Ishikawa (cell line): Measurements from ENCODE around the gene MYLK4.

Experiments
- CEBPB ChIP-seq: IDR thresholded peaks from 2 replicates; pipeline ENCODE4 v1.6.1; 2012
- CREB1 ChIP-seq: IDR thresholded peaks from 2 replicates; pipeline ENCODE4 v1.6.1; 2012; ENCODE audit warnings: low read depth
- EGR1 ChIP-seq: IDR thresholded peaks from 2 replicates; pipeline ENCODE4 v1.6.1; 2012
- EP300 ChIP-seq: IDR thresholded peaks from 2 replicates; pipeline ENCODE4 v1.6.1; 2012; ENCODE audit warnings: borderline replicate concordance
- FOXM1 ChIP-seq: IDR thresholded peaks from 2 replicates; pipeline ENCODE4 v1.6.1; 2012; ENCODE audit warnings: low read depth, borderline replicate concordance
- NFIC ChIP-seq: IDR thresholded peaks from 2 replicates; pipeline ENCODE4 v1.6.1; 2012
- RAD21 ChIP-seq: IDR thresholded peaks from 2 replicates; pipeline ENCODE4 v1.6.1; 2012; ENCODE audit warnings: low read depth
- TAF1 ChIP-seq: IDR thresholded peaks from 2 replicates; pipeline ENCODE4 v1.6.1; 2012; ENCODE audit warnings: low read depth, mild to moderate bottlenecking
- TCF12 ChIP-seq: IDR thresholded peaks from 2 replicates; pipeline ENCODE4 v1.6.1; 2012; ENCODE audit warnings: low read depth
- TEAD4 ChIP-seq: IDR thresholded peaks from 2 replicates; pipeline ENCODE4 v1.6.1; 2012
- YY1 ChIP-seq: IDR thresholded peaks from 2 replicates; pipeline ENCODE4 v1.6.1; 2012; ENCODE audit warnings: low read depth
- ZBTB7A ChIP-seq: IDR thresholded peaks from 2 replicates; pipeline ENCODE4 v1.6.1; 2012; ENCODE audit warnings: low read depth
- TF ChIP-seq, protein P1 (sequence below): IDR thresholded peaks from 2 replicates; pipeline ENCODE4 v1.6.1; 2012; ENCODE audit warnings: low read depth, mild to moderate bottlenecking
- TF ChIP-seq, protein P2 (sequence below): IDR thresholded peaks from 2 replicates; pipeline ENCODE4 v1.6.1; 2012
- TF ChIP-seq, protein P3 (sequence below): IDR thresholded peaks from 2 replicates; pipeline ENCODE4 v1.6.1; 2012

Gene MYLK4

DNA sequence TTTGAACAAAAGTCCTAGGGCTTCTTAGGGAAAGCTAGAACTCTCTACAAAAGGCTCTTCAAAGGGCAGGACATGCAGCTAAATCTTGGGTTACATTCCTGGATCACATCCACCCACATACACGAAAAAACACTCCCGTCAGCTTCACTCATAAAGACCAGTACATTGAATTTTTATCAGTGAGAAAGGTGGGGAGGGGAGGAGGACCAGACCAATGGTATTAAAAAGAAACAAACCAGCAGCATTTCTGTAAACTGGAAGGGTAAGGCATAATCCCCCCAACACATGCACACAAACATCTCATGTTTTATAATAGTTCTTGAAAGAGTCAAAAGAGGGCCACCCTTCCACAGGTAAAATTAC, 31.6 kb downstream of the MYLK4 start:
- TF ChIP-seq EGR1: no peak
- TF ChIP-seq, protein P1, sequence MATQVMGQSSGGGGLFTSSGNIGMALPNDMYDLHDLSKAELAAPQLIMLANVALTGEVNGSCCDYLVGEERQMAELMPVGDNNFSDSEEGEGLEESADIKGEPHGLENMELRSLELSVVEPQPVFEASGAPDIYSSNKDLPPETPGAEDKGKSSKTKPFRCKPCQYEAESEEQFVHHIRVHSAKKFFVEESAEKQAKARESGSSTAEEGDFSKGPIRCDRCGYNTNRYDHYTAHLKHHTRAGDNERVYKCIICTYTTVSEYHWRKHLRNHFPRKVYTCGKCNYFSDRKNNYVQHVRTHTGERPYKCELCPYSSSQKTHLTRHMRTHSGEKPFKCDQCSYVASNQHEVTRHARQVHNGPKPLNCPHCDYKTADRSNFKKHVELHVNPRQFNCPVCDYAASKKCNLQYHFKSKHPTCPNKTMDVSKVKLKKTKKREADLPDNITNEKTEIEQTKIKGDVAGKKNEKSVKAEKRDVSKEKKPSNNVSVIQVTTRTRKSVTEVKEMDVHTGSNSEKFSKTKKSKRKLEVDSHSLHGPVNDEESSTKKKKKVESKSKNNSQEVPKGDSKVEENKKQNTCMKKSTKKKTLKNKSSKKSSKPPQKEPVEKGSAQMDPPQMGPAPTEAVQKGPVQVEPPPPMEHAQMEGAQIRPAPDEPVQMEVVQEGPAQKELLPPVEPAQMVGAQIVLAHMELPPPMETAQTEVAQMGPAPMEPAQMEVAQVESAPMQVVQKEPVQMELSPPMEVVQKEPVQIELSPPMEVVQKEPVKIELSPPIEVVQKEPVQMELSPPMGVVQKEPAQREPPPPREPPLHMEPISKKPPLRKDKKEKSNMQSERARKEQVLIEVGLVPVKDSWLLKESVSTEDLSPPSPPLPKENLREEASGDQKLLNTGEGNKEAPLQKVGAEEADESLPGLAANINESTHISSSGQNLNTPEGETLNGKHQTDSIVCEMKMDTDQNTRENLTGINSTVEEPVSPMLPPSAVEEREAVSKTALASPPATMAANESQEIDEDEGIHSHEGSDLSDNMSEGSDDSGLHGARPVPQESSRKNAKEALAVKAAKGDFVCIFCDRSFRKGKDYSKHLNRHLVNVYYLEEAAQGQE: no peak
- no peak for TF ChIP-seq CREB1
- TF ChIP-seq, protein P2, sequence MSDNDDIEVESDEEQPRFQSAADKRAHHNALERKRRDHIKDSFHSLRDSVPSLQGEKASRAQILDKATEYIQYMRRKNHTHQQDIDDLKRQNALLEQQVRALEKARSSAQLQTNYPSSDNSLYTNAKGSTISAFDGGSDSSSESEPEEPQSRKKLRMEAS: no peak
- no peak for TF ChIP-seq YY1
- no peak for TF ChIP-seq EP300
- TF ChIP-seq, protein P3, sequence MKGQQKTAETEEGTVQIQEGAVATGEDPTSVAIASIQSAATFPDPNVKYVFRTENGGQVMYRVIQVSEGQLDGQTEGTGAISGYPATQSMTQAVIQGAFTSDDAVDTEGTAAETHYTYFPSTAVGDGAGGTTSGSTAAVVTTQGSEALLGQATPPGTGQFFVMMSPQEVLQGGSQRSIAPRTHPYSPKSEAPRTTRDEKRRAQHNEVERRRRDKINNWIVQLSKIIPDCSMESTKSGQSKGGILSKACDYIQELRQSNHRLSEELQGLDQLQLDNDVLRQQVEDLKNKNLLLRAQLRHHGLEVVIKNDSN: no peak
- no peak for TF ChIP-seq NFIC
- TF ChIP-seq ZBTB7A: no peak
- no peak for TF ChIP-seq TCF12
- TF ChIP-seq TEAD4: no peak
- TF ChIP-seq FOXM1: no peak
- TF ChIP-seq CEBPB: no peak
- no peak for TF ChIP-seq RAD21
- no peak for TF ChIP-seq TAF1

DNA sequence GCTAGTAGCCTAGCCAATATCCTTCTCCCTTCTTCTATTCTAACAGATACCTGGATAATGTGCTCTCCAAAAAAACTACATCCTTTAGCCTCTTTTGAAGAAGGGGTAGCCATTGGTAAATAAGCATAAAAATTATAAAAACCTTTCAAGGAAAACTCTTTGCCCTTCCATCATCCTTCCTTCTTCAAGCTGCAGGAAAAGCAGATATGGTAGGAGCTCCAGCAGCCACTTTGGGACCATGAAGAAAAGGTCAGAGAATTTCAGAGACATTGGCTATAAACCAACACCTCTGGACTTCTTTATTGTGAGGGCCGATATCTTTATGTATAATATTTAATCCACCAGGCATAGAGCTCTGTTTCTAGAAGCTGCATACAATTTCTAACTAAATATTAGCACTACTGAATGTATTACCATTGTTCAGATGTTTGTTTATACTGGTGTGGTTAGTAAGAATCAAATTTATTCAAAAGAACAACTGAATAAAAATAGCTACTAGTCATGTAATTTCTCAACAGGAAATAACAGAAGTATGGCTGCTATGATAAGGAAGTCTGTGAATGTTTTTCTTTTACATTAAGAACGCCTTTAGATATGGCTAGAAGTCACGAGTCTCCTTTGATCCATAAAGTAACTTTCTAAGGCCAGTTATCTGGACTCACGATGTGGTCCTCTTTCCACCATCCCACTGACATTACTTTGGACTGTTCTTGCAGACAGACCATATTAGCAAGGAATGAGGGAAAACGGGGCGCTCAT, 32.2 kb downstream of the MYLK4 start:
- TF ChIP-seq ZBTB7A (no peak), CEBPB (no peak), TAF1 (no peak), RAD21 (no peak), EGR1 (no peak)
- TF ChIP-seq, protein P3: no peak

DNA sequence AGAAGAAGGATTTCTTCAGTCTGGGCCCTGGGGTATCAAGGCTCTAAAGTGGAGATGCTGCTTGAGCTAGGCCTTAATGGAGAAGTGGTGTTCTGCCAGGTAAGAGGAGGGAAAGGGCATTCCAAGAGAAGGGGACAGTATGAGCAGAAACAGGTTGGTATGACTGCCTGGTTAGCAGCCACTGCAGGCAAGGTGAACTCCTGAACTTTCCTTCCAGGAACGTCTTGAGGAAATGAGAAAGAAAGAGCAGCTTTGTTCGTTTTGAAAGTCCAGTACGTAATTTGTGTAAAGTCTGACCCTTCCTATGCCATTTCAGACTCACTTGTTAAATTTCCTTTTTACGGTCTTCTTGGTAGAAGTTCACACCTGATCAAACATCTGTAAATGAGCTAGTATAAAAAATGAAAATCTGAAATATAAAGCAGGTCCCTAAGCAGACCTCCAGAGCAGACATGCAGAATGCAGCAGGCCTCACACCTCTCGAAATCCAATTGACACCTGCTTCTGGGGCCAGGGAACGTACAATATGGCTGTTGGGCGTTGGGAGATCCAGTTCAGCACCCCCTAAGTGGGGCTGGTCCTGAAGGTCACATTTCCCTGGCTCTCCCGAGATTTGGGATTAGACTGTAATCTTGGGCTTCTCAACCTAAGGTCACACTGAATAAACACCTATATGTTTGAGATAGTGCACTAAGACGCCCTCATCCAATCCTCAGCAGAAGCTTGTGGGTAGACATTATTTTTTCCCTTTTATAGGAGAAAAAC, 33.6 kb downstream of the MYLK4 start:
- no peak for TF ChIP-seq FOXM1
- TF ChIP-seq NFIC: no peak
- TF ChIP-seq, protein P2: no peak
- TF ChIP-seq TEAD4: no peak
- TF ChIP-seq, protein P3: no peak
- TF ChIP-seq YY1: no peak
- TF ChIP-seq CEBPB: no peak
- TF ChIP-seq TAF1: no peak
- no peak for TF ChIP-seq EGR1
- TF ChIP-seq EP300: no peak
- TF ChIP-seq ZBTB7A: no peak
- TF ChIP-seq, protein P1: no peak

DNA sequence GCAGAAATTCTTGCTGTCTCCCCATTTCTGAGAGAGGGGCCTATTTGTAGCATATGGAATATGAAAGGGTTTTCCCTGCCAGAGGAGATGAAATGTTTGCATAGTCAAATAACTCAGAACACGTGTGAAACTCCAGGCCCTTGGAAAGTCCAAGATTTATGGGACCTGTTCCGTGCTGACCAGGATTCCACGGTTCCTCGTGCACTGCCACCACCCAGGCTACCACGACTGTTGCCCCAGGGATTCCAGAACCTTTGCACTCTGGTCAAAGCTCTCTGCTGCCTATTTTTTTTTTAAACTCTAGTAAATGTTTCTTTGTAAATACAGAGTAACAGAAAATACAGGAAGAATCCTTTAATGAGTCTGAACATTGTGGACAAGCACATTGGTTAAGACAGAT, 35.0 kb downstream of the MYLK4 start:
- TF ChIP-seq, protein P1: no peak
- TF ChIP-seq, protein P2: no peak
- no peak for TF ChIP-seq ZBTB7A
- no peak for TF ChIP-seq CREB1
- TF ChIP-seq, protein P3: no peak
- TF ChIP-seq RAD21: no peak
